ENCODE results near the gene CC2D2A.
"Not testable (repeated sequence)": the region's sequence is repeated elsewhere in the genome, so short reads cannot be mapped to it uniquely, and the experiment has no call there.

CC2D2A gene

GRCh38 chr4:15562623-15563022 lies 92.9 kb downstream of the CC2D2A start:
- DNase-seq, result no peak

GRCh38 chr4:15563871-15564270 lies 94.2 kb downstream of the CC2D2A start:
- no peak for DNase-seq

GRCh38 chr4:15568821-15569220 lies 99.1 kb downstream of the CC2D2A start:
- DNase-seq, result no peak

- no peak for DNase-seq
These were observed 100.1 kb downstream of the CC2D2A start for GRCh38 chr4:15569746-15570145.

GRCh38 chr4:15575966-15576365 lies 106.3 kb downstream of the CC2D2A start:
- no peak for DNase-seq

GRCh38 chr4:15577508-15577907 lies 107.8 kb downstream of the CC2D2A start:
- no peak for DNase-seq

- DNase-seq, result no peak
These were observed 115.1 kb downstream of the CC2D2A start for GRCh38 chr4:15584785-15585184.

- DNase-seq, result no peak
These were observed 115.6 kb downstream of the CC2D2A start for GRCh38 chr4:15585331-15585730.

- DNase-seq, result no peak
These were observed 116.4 kb downstream of the CC2D2A start for GRCh38 chr4:15586066-15586465.

GRCh38 chr4:15587649-15588048 lies 118.0 kb downstream of the CC2D2A start:
- no peak for DNase-seq

GRCh38 chr4:15592799-15593198 lies 123.1 kb downstream of the CC2D2A start:
- no peak for DNase-seq

GRCh38 chr4:15598644-15599043 lies 129.0 kb downstream of the CC2D2A start:
- no peak for DNase-seq

GRCh38 chr4:15600176-15600575 lies 130.5 kb downstream of the CC2D2A start:
- DNase-seq, result no peak

- no peak for DNase-seq
These were observed 132.2 kb downstream of the CC2D2A start for GRCh38 chr4:15601862-15602261.

GRCh38 chr4:15605537-15605936 lies 135.9 kb downstream of the CC2D2A start:
- no peak for DNase-seq

GRCh38 chr4:15610855-15611254 lies 141.2 kb downstream of the CC2D2A start:
- DNase-seq, result no peak

GRCh38 chr4:15612136-15612535 lies 142.5 kb downstream of the CC2D2A start:
- no peak for DNase-seq

- not testable (repeated sequence) for DNase-seq
These were observed 145.2 kb downstream of the CC2D2A start for GRCh38 chr4:15614891-15615290.

GRCh38 chr4:15617407-15617806 lies 147.7 kb downstream of the CC2D2A start:
- not testable (repeated sequence) for DNase-seq

GRCh38 chr4:15636818-15637217 lies 167.1 kb downstream of the CC2D2A start:
- no peak for DNase-seq

GRCh38 chr4:15638418-15638817 lies 168.7 kb downstream of the CC2D2A start:
- no peak for DNase-seq

GRCh38 chr4:15648600-15648999 lies 178.9 kb downstream of the CC2D2A start:
- no peak for DNase-seq

- peak; percentile 13 for DNase-seq
These were observed 180.3 kb downstream of the CC2D2A start for GRCh38 chr4:15649914-15650545.
